Measurements from ENCODE around the gene HOMER2.

DNA sequence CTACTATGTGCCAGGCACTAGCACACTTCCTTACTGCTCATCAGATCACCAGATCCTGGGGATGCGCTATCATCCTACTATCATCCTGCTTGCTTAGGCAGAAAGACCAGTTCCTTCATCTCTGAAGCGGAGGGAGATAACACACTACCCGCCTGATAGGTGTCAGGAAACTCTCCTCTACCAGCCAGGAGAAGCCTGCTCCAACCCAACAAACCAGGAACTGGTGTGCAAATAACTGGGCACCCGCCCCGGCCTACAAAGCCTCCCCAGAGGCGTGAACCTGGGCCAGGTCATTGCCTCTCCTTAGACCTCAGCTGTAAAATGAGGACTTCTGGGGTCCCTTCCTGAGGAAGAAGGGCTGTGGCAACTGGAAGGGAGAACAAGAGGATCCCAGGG is 61.5 kb downstream of the HOMER2 start:
- no peak for TF ChIP-seq POLR2A (IDR thresholded peaks at IDR 0.05; ENCODE audit: low read length)
- no peak for TF ChIP-seq GATA1 (IDR thresholded peaks at IDR 0.05; ENCODE audit: low read depth, low read length)
